ENCODE results near the gene CLDN19.

DNA sequence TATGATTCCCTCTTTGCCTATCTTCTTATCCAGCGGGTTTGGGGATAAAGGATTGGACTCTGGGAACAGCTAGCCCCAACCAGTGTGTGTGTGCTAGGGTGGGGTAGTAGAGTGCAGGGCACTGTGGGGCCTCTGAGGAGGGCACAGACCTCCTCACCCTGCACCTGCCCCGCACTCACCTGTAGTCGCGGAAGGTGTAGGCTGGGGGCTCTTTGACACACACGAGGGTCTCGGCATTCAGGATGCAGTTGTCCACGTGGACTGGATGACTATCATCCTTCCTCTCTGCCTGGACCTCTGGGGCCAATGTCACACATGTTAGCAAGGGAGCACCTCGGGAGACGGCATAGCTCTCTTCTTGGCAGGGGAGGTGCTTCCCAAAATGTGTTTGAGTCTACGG is 8.0 kb upstream of the CLDN19 start:
- TF ChIP-seq, protein P1, sequence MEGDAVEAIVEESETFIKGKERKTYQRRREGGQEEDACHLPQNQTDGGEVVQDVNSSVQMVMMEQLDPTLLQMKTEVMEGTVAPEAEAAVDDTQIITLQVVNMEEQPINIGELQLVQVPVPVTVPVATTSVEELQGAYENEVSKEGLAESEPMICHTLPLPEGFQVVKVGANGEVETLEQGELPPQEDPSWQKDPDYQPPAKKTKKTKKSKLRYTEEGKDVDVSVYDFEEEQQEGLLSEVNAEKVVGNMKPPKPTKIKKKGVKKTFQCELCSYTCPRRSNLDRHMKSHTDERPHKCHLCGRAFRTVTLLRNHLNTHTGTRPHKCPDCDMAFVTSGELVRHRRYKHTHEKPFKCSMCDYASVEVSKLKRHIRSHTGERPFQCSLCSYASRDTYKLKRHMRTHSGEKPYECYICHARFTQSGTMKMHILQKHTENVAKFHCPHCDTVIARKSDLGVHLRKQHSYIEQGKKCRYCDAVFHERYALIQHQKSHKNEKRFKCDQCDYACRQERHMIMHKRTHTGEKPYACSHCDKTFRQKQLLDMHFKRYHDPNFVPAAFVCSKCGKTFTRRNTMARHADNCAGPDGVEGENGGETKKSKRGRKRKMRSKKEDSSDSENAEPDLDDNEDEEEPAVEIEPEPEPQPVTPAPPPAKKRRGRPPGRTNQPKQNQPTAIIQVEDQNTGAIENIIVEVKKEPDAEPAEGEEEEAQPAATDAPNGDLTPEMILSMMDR (IDR thresholded peaks at IDR 0.05; ENCODE audit: poor library complexity, severe bottlenecking) = no peak
- TF ChIP-seq EP300 (conservative IDR thresholded peaks at IDR 0.05; ENCODE audit: poor library complexity, severe bottlenecking) = no peak
- no peak for TF ChIP-seq MXI1 (conservative IDR thresholded peaks at IDR 0.05; ENCODE audit: poor library complexity, severe bottlenecking)
- TF ChIP-seq, protein P2, sequence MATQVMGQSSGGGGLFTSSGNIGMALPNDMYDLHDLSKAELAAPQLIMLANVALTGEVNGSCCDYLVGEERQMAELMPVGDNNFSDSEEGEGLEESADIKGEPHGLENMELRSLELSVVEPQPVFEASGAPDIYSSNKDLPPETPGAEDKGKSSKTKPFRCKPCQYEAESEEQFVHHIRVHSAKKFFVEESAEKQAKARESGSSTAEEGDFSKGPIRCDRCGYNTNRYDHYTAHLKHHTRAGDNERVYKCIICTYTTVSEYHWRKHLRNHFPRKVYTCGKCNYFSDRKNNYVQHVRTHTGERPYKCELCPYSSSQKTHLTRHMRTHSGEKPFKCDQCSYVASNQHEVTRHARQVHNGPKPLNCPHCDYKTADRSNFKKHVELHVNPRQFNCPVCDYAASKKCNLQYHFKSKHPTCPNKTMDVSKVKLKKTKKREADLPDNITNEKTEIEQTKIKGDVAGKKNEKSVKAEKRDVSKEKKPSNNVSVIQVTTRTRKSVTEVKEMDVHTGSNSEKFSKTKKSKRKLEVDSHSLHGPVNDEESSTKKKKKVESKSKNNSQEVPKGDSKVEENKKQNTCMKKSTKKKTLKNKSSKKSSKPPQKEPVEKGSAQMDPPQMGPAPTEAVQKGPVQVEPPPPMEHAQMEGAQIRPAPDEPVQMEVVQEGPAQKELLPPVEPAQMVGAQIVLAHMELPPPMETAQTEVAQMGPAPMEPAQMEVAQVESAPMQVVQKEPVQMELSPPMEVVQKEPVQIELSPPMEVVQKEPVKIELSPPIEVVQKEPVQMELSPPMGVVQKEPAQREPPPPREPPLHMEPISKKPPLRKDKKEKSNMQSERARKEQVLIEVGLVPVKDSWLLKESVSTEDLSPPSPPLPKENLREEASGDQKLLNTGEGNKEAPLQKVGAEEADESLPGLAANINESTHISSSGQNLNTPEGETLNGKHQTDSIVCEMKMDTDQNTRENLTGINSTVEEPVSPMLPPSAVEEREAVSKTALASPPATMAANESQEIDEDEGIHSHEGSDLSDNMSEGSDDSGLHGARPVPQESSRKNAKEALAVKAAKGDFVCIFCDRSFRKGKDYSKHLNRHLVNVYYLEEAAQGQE (IDR thresholded peaks at IDR 0.05; ENCODE audit: borderline replicate concordance) = no peak
- TF ChIP-seq POLR2AphosphoS5 (IDR thresholded peaks at IDR 0.05) = no peak
- no peak for TF ChIP-seq EZH2 (IDR thresholded peaks at IDR 0.05; ENCODE audit: borderline replicate concordance, insufficient read depth, low read length, poor library complexity, severe bottlenecking)
- no peak for TF ChIP-seq RAD21 (conservative IDR thresholded peaks at IDR 0.05)
- TF ChIP-seq SMC3 (conservative IDR thresholded peaks at IDR 0.05; ENCODE audit: poor library complexity) = no peak

Measured in neural cell (in vitro differentiated cells).